ENCODE data around the gene PRPS2.

- TF ChIP-seq, protein P1, sequence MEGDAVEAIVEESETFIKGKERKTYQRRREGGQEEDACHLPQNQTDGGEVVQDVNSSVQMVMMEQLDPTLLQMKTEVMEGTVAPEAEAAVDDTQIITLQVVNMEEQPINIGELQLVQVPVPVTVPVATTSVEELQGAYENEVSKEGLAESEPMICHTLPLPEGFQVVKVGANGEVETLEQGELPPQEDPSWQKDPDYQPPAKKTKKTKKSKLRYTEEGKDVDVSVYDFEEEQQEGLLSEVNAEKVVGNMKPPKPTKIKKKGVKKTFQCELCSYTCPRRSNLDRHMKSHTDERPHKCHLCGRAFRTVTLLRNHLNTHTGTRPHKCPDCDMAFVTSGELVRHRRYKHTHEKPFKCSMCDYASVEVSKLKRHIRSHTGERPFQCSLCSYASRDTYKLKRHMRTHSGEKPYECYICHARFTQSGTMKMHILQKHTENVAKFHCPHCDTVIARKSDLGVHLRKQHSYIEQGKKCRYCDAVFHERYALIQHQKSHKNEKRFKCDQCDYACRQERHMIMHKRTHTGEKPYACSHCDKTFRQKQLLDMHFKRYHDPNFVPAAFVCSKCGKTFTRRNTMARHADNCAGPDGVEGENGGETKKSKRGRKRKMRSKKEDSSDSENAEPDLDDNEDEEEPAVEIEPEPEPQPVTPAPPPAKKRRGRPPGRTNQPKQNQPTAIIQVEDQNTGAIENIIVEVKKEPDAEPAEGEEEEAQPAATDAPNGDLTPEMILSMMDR (IDR thresholded peaks at IDR 0.05 in 8 of 11, conservative IDR thresholded peaks at IDR 0.05 in 3 of 11): no peak
- TF ChIP-seq POLR2A (IDR thresholded peaks at IDR 0.05): no peak
- no peak for TF ChIP-seq POLR2AphosphoS5 (IDR thresholded peaks at IDR 0.05)
Observed at GRCh38 chrX:12758291-12758690, 32.9 kb upstream of the PRPS2 start.
